Stimulated activated CD4-positive, alpha-beta T cell treated with anti-CD3 and anti-CD28 coated beads, Interleukin-2, amount 100 ng/mL, for 48 hours (primary cell): Measurements from ENCODE around the gene CACNB1.

Experiments used
- DNase-seq, 2 donors: peaks; one replicate each; pipeline ENCODE4 v3.0.0-alpha.2; 2020

Gene CACNB1

DNA sequence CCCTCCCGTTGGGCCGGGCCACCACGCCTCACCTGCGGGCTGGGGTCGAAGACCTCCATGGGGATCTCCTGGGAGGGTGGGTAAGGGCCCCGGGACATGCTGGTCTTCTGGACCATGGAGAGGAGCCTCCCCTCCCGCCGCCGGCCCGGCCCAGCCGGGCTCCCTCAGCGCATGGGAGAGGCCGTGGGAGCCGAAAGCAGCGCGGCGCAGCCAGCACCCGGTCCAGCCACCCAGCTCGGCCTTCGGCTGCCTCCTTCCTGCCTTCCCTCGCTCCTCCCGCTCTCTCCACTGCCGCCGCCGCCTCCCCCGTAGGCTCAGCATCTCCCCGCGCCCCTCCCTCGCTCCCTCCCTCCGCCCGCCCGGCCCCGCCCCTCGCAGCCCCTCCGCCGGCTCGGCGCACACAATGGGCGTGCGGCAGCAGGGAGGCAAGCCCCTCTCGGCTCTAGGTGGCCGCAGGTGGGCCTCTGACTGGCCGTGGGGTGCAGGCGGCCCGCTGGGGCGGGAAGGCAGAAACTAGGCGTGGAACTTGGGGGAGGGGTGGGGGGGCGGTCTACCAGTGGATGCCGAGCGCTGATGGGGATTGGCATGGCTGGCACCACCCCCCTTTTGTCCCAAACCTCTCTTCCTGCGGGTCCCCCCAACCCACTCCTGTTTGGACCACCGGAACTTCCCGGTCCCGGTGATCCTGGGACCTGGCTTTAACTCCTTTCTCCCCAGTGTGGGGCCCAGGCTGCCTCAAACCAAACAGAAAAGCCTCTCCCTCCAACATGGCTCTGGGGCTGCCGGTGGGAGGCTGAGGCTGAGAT is at the start of gene CACNB1:
Gene CACNB1 (minus strand): TSS at position 290 of the 806 bp plus-strand sequence. CDS start 174 bp downstream, at position 116.
- DNase-seq, result peak; percentile 59 to 63

- no peak for DNase-seq
These were observed 48.8 kb upstream of the CACNB1 start for GRCh38 chr17:39246274-39246673.

DNA sequence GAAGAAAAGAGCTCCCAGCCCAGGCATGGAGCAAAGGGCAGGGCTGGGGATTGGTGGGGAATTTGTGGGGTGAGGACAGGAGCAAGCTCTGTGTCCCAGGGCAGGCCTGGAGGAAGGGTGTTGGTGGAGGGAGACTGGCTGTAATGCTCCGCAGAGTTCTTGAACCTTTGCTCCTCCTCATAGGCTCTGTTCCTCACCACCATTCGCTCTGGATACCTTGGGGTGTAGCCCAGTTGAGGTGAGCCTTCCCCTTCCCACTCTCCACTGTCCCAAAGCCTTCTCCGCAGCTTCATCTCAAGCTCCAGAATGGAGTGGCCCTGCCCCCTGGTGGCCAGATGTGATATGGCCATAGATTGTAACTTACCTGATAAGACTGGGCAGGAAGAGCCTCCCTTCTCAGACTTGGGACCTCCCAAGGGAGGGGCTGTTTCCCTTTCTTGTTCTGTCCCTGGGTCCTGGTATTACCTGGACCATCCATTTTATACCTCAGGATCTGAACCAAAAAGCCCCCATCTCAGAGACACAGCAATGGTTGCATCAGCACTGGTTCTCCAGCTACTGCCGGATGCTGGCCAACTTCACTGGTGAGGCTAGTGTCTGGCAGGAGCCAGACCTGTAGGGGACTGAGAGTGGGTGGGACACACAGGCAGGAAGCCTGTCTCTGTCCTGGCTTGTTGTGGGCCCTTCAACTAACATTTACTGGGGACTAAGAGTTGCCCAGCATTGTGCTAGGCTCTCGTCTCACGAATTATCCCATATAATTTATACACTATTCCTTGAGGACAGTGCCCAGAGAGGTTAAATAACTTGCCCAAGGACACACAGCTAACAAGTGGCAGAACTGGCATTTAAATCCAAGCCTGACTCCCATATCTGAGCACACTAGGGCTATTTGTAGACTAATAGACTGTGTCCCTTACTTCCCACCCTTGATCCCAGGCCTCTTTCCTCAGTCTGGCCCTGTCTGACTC is 47.4 kb upstream of the CACNB1 start:
- DNase-seq, result peak; percentile 85 to 88

DNA sequence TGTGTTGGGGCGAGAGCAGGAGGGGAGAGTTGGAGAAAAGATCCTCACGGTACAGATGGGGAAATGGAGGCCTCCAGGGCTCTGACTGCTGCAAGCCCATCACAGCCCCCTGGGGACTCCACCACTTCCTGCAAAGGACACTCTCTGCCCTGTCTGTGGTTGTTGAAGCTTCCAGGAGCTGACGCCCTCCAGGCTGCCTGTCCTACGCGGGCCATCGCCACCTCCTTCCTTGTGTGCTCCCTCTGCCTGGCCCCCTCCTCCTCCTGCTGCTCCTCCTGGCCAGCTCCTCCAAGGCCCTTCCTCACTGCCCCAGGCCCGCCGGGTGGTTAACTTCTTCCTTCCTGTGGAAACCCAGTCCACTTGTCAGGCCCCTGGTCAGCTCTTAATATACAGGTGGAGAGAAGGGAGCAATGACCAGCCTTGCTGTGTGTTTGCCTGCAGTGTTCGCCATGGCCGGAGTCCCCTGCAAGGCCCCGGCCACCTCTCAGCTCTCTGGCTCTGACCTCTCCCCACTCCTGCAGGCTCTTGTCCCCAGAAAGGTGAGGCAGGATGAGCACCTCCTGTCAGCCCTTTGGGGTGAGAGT is 46.6 kb upstream of the CACNB1 start:
- DNase-seq, result no peak

DNA sequence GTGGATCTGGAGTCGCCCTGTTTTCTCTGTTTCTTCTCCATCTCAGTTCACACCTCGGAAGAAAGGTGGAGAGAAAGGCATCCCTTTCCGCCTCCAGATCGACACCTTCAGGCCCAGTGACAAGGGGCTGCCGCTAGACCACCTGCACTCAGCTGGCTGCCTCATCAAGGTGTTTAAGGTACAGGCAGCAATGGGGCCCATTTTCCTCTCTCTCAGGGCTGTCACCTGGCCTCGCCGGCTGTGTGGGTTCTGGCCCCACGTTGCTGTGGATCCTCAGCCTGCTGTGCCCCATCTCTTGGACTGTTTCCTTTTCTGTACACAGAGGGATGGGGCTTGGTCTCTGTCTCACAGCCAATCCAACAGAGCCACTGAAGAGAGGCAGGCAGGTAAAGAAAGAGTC is 45.7 kb upstream of the CACNB1 start:
- DNase-seq, result no peak

DNA sequence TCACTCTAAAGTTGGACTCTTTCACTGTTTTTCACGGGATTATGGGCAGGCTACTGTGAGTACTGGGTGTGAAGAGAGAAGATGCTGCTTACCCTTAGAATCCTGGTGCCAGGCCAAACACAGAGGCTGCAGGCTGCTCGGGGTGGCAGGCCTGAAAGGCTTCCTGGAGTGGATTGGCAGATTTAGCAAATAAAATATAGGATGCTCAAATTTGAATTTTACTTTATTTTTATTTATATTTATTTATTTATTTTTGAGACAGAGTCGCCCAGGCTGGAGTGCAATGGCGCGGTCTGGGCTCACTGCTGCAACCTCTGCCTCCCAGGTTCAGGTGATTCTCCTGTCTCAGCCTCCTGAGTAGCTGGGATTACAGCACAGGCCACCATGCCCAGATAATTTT is 43.2 kb upstream of the CACNB1 start:
- no peak for DNase-seq

DNA sequence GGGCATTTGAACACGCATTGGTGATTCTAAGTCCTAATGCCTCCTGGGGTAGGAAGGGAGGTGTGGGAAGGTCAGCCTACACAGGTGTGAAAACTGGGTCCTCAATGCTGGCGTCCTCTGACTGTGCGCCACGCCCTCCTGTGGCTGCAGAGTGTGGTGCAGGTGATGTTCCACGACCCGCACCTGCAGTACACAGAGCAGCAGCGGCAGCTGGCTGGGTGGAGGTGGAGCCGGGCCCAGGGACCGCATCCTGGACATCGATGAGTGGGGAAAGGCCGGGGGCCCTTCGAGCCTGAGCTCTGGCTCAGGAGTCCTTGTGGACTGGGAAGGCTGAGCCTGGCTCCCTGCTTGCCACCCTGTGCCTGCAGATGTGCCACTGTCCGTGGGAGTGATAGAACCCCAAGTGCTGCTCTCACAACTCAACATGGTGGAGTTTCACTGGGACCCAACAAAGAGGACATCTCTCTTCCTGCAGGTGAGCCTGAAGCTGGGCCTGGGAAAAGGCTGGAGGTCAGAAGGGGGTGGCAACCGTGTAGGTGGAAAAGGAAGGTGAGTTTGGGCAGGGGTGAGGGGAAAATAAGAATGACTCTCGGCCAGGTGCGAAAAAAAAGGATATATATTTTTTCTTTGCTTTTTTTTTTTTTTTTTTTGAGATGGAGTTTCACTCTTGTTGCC is 42.3 kb upstream of the CACNB1 start:
- DNase-seq, result peak; percentile 57 to 73

DNA sequence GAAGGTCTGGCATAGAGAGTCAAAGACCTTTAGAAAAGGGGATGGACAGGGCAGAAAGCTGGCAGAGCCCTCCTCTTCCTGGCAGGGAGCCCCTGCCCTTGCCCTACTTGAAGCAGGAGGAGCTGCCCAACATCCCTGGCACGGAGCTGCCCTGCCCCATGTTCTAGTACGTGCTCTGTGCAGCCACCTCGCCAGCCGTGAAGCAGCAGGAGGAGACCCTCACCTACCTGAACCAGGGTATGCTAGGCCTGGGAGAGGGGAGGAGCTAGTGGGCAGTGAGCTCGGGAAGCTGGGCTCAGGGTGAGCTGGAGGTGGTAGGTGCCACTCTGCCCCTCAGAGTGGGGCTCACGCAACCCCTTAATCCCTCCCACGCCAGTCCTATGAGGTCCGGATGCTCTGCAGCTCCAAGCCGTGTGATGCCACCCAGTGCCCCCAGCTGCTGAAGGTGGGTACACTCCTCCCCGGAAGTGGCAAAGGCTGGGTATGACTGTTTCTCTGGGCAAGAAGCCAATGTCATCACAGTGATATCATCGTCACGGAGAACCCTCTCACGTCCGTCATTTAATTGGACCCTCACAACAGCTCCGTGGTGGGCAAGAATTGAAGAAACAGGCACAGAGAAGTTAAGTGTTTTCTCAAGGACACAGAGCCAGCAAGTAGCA is 41.0 kb upstream of the CACNB1 start:
- peak; percentile 36 to 51 for DNase-seq

- DNase-seq, result no peak
These were observed 40.1 kb upstream of the CACNB1 start for GRCh38 chr17:39237586-39237985.

DNA sequence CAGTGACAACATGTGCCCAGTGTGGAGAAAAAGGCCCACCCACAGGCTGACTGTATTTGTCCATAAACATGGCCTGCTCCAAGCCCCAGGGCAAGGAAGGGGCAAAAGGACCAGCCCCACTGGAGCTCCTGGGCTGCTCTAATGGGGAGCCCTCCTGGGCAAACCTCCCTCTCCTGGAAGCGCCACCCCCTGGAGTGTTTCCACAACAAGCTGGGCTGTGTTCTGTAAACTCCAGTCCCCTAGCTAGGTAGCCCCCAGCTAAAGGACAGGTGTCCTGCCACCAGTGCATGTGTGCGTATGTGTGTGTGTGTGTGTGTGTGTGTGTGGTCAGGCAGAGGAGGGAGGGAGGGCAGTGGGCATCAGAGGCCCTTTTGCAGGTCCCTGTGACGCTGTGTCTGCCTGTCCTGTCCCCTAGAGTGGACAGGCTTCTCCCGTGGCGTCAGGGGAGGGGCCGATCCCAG is 39.5 kb upstream of the CACNB1 start:
- no peak for DNase-seq

DNA sequence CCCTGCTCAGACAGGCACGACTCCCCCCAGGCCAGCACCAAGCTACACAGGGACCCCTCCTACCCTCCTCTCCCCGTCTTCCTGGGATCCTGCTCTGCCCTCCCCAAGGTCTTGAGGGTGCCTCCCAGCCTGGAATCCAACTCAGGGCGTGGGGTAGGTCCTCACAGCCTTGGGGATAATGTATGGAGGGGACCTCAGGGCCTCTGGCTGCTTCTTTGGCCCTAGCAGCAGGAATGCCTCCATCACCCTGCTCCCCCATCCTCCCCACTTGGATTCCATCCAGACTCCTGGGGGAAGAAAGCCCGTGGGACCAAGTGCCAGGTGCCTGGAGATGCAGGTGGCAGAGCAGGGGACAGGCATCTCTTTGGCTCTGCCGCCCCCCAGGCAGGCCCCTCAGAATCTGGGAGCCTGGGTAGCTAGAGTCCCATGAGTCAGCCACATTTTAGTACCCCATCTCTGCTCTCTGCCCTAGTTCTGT is 39.0 kb upstream of the CACNB1 start:
- no peak for DNase-seq

GRCh38 chr17:39235555-39236449 is 38.3 kb upstream of the CACNB1 start:
- DNase-seq, result peak; percentile 36 to 58

DNA sequence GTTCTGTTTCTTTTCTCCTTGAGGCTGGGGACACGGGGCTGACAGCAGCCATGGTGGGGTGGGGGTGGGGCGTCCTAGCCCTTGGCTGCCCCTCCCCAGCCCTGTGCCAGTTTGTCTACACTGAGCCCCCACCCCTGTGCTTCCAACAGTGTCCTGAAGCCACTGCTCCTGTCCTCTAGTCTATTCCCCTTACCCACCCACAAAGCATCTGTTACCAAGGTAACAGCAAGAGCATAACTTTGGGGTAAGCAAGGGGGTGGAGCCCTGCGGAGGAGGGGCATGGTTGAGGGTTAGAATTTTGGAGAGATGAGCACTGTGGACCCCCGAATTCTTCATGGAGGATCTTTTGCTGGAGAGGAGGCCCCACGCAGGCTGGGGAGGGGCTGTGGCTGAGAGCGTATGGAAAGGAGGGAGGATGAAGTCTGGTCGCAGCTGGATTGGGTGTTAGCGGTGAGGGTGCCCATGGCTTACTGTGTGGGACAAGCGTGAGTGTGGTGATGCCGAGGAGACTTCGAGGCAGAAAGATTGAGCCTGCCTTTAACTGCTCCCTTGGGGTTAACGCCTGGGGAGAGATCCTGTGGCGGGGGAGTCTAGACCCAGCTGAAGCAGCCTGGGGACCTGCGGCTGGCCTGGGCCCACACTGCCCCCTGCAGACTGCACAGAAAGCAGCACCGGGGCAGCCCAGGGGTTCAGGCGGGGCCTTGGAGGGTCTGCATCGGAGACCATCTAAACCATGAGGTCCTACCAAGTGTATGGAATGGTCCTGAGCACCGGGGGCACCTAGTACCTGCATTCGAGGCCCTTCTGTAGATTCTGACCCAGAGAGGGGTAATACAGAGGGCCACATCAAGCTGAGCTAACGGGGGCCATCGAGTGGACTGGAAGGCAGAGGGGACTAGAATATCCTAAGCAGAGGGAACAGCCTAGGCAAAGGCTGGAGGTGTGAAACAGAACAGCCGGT is 34.4 kb upstream of the CACNB1 start:
- peak; percentile 34 to 56 for DNase-seq

GRCh38 chr17:39231091-39231561 is 33.7 kb upstream of the CACNB1 start:
- DNase-seq, result no peak

GRCh38 chr17:39230361-39230760 is 32.9 kb upstream of the CACNB1 start:
- DNase-seq, result no peak

- no peak for DNase-seq
These were observed 31.9 kb upstream of the CACNB1 start for GRCh38 chr17:39229274-39229913.

DNA sequence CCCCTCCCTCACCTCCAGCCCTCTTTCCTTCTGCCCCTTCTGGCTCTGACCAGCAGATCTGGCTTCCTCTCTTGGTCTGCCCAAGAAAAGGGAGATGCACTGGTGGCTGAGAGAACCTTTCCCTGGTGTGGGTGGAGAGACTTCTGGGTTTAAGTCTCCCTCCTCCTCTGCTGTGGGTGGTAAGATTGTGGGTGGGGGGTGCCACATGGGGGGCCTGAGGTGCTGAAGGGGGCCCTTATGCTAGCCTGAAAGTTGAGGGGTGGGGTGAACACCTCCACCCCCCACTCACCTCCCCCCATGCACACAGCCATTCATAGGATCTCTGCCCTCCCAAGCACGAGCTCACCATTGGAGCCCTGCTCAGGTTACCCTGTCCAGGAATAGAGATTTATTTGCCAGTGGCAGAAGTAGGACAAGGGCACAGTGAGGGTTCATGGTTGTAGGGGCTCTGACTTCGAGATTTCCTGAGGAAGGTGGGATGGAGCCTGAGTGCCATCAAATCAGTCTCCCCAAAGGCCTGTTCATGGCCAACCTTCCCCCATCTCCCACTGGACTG is 30.0 kb upstream of the CACNB1 start:
- no peak for DNase-seq

DNA sequence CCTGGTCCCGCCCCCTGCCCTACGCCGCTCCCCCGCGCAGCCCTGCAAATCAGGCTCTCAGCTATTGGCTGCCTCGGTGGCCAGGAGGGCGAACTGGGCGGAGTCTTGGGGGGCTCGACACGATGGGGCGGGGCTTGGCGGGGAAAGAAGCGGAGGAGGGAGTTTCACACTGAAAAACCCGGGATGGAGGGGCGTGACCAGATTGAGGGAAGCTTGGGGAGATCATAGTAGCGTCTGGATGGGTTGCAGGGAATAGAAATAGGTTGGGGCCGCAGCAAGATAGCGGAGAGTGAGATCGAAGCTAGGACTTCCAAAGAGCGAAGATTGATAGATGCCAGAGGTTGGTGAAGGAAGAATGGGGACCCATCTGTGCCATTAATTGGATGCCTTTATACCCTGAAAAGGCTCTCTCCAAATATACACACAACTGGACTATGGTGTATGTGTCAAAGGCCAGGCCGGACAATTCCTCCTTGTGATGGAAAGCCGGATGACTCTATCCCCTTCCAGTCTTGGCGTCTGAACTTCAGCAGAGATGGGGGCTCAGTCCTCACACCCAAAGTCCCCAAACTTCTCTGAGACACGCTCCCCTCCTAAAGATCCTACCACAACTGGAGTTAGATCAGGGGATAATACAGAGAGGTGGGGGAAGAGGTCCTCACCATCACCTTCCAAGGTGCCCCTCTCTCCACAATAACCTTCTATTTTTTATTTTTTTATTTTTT is 28.7 kb upstream of the CACNB1 start:
- peak in 1 of 2 donors; percentile 37 for DNase-seq
